GM19328 (cell line): ENCODE measurements around the gene SFXN1.

Source experiments
- ATAC-seq: cut with Tn5 transposase; IDR thresholded peaks from one replicate; pipeline ENCODE4 v1.9.1; 2021; ENCODE audit warnings: mild to moderate bottlenecking, moderate library complexity; ENCODE audit not compliant: unreplicated experiment

SFXN1 gene

DNA sequence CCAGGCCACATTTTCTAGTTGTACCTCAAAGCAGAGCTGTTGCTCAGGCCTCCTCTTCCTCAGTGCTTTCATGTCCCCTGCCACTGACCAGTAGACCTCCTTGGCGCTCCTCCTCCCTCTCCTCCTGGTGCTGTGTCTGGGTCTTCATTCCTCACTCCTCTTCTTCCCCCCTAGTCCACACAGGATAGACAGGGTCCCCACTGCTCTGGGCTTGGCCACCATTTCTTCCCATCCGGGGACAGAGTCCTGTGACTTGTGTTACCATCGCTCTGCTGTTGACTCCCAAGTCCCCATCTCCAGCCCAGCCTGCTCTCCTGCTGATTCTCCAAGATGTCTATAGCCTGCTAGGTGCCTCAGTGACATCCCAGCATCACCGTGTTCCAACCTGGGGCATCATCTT is 91.3 kb downstream of the SFXN1 start:
- no peak for ATAC-seq

DNA sequence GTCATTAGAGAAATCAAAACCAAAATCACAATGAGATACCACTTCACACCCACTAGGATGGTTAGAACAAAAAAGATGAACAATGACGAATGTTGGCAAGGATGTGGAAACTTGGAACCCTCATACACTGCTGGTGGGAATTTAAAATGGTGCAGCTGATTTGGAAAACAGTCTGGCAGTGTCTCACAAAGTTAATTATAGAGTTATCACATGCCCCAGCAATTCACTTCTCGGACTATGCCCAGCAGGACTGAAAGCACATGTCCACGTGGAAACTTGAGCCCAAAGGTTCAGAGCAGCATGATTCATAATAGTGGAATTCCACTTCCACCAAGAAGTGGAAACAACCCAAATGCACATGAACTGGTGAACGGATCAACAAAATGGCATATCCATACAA is 94.5 kb downstream of the SFXN1 start:
- ATAC-seq: no peak

DNA sequence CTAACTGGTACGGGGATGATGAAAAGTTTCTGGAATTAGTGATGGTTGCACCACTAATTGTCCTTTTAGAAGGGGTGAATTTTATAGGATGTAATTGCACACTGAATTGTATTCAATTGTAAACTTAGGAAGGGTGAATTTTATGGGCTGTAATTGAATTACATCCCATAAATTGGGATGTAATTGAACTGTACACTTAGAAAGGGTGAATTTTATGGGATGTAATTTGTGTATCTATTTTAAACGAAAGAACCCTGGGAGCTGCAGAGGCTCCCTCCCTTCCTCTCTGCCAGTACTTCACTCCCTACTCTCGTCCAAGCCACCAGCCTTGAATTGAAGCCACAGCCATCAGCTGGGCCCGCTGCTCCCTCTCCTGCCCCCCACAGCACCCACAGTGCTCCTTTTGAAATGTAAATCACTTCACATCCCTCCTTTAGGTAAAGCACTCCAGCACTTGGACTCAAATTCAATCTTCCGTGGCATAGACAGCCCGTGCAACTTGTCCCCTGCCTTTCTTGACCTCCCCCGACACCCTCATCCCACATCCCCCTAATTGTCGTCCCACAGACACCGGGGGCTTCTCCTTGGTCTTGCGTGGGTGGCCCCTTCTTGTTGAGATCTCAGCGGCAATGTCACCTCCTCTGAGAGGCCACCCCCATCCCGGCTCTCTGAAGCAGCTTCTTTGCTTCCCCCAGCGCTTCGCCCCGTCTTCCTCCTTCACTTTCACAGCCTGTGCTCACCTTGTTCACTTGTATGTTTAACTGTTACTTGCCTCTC is 95.3 kb downstream of the SFXN1 start:
- no peak for ATAC-seq

DNA sequence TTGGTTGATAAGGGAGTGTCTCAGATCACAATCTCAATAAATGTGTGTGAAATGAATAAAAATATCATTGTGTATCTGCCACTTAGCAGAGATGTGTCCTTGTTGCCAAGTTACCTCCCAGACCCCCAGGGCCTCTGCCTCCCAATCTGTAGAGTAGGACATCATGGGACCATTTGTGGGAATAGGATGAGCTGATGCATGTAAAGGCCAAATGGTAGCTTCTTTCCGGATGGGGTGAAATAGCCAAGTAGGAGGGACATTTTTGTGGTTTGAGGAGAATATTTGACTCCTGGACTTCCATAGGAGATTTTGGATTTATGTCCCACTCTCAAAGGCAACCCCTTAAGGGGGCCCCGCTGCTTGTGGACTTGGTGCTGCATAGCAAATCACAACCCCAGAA is 96.9 kb downstream of the SFXN1 start:
- no peak for ATAC-seq

DNA sequence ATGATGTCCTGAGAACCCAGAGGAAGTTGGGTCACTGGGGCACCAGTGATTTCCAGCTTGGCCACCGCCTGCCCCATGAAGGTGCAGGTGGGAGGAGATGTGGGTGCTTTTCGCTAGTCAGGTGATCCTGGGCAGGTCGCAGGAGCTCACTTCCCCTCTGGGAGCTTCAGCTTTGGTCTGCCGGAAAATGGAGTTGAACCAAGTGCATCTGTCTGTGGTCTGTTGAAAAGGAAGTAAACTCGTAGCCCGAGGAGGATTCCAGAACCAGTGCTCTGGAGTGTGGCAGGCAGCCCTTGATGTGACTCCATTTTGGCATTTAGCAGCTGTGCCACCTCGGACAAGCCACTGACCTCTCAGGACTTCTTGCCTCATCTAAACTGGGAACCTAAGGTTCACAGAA is 97.7 kb downstream of the SFXN1 start:
- ATAC-seq: no peak

DNA sequence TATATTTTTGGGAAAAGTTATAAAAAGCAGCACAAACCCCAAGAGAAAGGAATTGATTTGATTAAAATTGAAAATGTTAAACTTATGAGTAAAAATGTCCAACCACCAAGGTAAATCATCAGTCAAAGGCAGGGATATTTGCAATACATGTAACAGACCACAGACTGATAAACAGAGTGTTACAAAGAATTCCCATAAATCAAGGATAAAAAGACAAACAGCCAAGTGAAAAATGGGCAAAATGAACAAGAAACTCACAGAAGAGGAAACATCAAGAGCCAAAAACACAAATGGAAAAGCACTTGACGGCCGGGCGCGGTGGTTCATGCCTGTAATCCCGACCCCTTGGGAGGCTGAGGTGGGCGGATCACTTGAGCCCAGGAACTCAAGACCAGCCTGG is 98.2 kb downstream of the SFXN1 start:
- no peak for ATAC-seq
